MCF 10A (cell line): ENCODE data around the gene PYGM. TPM values are rescaled to one million over a fixed set of nuclear protein-coding genes. Genes with fewer than 3 reads are reported as not detected.

Experiments used
- BruUV-seq: library from RNA; stranded (reverse); fragments of 400-500 nt; replicated peaks from 2 replicates; lab custom pipeline; 2021; lab: Mats Ljungman, UMichigan
- CTCF ChIA-PET: fragments of 300-600 bp; sonication (Branson Sonifier 250); formaldehyde crosslinking; extraction: SDS; loops from one replicate; lab custom pipeline; 2021; ENCODE audit warnings: antibody characterized with exemption, inconsistent platforms; lab: Yijun Ruan, JAX
- POLR2A ChIA-PET: fragments of 300-600, 350-650 bp; sonication (Branson Sonifier 250); formaldehyde crosslinking; extraction: SDS; loops from one replicate; lab custom pipeline; 2020; ENCODE audit warnings: antibody characterized with exemption, inconsistent platforms; lab: Yijun Ruan, JAX
- DNase-seq: peaks from one replicate; pipeline ENCODE4 v3.0.0-alpha.2; 2018; ENCODE audit not compliant: unreplicated experiment
- H3K27ac Mint-ChIP-seq: one replicate; pipeline ENCODE4 v1.8.0; 2022; ENCODE audit warnings: mild to moderate bottlenecking, low read depth, mixed read lengths; ENCODE audit not compliant: unreplicated experiment
- H3K27me3 Mint-ChIP-seq: one replicate; pipeline ENCODE4 v1.8.0; 2022; ENCODE audit warnings: mixed read lengths; ENCODE audit not compliant: insufficient read depth, unreplicated experiment
- H3K36me3 Mint-ChIP-seq: one replicate; pipeline ENCODE4 v1.8.0; 2022; ENCODE audit warnings: mild to moderate bottlenecking, moderate library complexity, mixed read lengths; ENCODE audit not compliant: insufficient read depth, unreplicated experiment
- H3K4me1 Mint-ChIP-seq: one replicate; pipeline ENCODE4 v1.8.0; 2022; ENCODE audit warnings: mixed read lengths; ENCODE audit not compliant: insufficient read depth, unreplicated experiment
- H3K4me3 Mint-ChIP-seq: one replicate; pipeline ENCODE4 v1.8.0; 2022; ENCODE audit warnings: mild to moderate bottlenecking, moderate library complexity, mixed read lengths; ENCODE audit not compliant: unreplicated experiment
- H3K9me3 Mint-ChIP-seq: one replicate; pipeline ENCODE4 v1.8.0; 2022; ENCODE audit warnings: mixed read lengths; ENCODE audit not compliant: unreplicated experiment
- CTCF ChIP-seq: fragments of 200-600 bp; IDR thresholded peaks from one replicate; pipeline ENCODE4 v1.8.0; 2022; ENCODE audit warnings: antibody characterized with exemption, mild to moderate bottlenecking; ENCODE audit not compliant: unreplicated experiment
- intact Hi-C: fragments of 100-400 bp; cut with micrococcal nuclease; formaldehyde crosslinking; loops from 2 replicates; pipeline ENCODE4 v1.14.1; 2022
- total RNA-seq: library from RNA; stranded (reverse); gene quantifications from 2 replicates; pipeline ENCODE4 v1.2.3, GENCODE V29; 2022

The PYGM gene
- total RNA-seq, 1 experiment from 2014 or later: 0.09 TPM

GRCh38 chr11:64715756-64716472, 43.9 kb downstream of the PYGM start:
- CTCF ChIA-PET: interaction anchor here (0.7 to 1.1 kb wide), 2 partner anchors 264 to 449 kb away, joined by 3 read pairs; no protein-coding TSS in a partner anchor
- H3K9me3 Mint-ChIP-seq: no peaks in the 10 kb centered on the region
- peaks cover 74% of the 10 kb centered on the region for H3K27me3 Mint-ChIP-seq
- DNase-seq: no peak
- H3K4me1 Mint-ChIP-seq: no peaks in the 10 kb centered on the region
- TF ChIP-seq CTCF: no peak
- intact Hi-C loops: no loop called here
- POLR2A ChIA-PET: no interaction called here
- no peaks in the 10 kb centered on the region for H3K36me3 Mint-ChIP-seq
- no peak overlapping the region for H3K4me3 Mint-ChIP-seq
- BruUV-seq: no TSS peak
- no peak overlapping the region for H3K27ac Mint-ChIP-seq

GRCh38 chr11:64715110-64715509, 44.7 kb downstream of the PYGM start:
- H3K27ac Mint-ChIP-seq: no peak overlapping the region
- intact Hi-C loops: no loop called here
- no peaks in the 10 kb centered on the region for H3K9me3 Mint-ChIP-seq
- H3K36me3 Mint-ChIP-seq: no peaks in the 10 kb centered on the region
- H3K27me3 Mint-ChIP-seq: peaks cover 72% of the 10 kb centered on the region
- TF ChIP-seq CTCF: no peak
- ChIA-PET POLR2A (interaction anchor here (0.9 to 1.0 kb wide), 2 partner anchors 11 to 12 kb away, joined by 4 read pairs; no protein-coding TSS in a partner anchor), CTCF (interaction anchor here (0.7 kb wide), 1 partner anchor 450 kb away, joined by 3 read pairs; no protein-coding TSS in a partner anchor)
- no peak for DNase-seq
- BruUV-seq: no TSS peak
- no peaks in the 10 kb centered on the region for H3K4me1 Mint-ChIP-seq
- no peak overlapping the region for H3K4me3 Mint-ChIP-seq

GRCh38 chr11:64714666-64715065, 45.1 kb downstream of the PYGM start:
- Mint-ChIP-seq H3K9me3 (no peaks in the 10 kb centered on the region), H3K27me3 (peaks cover 72% of the 10 kb centered on the region), H3K36me3 (no peaks in the 10 kb centered on the region), H3K4me1 (no peaks in the 10 kb centered on the region), H3K27ac (no peak overlapping the region), H3K4me3 (no peak overlapping the region)
- BruUV-seq: no TSS peak
- intact Hi-C loops: no loop called here
- no peak for DNase-seq
- ChIA-PET POLR2A (interaction anchor here (0.9 to 1.0 kb wide), 2 partner anchors 10 to 11 kb away, joined by 4 read pairs; no protein-coding TSS in a partner anchor), CTCF (interaction anchor here (0.6 kb wide), 1 partner anchor 87 kb away, joined by 3 read pairs; no protein-coding TSS in a partner anchor)
- TF ChIP-seq CTCF: no peak

- POLR2A ChIA-PET: no interaction called here
- no peaks in the 10 kb centered on the region for H3K9me3 Mint-ChIP-seq
- BruUV-seq: no TSS peak
- intact Hi-C loops: no loop called here
- H3K4me1 Mint-ChIP-seq: no peaks in the 10 kb centered on the region
- no peak overlapping the region for H3K4me3 Mint-ChIP-seq
- peaks cover 66% of the 10 kb centered on the region for H3K27me3 Mint-ChIP-seq
- H3K36me3 Mint-ChIP-seq: no peaks in the 10 kb centered on the region
- TF ChIP-seq CTCF: no peak
- H3K27ac Mint-ChIP-seq: no peak overlapping the region
- no peak for DNase-seq
- CTCF ChIA-PET: interaction anchor here (0.5 to 0.6 kb wide), 2 partner anchors 11 to 86 kb away, joined by 3 read pairs; no protein-coding TSS in a partner anchor
These were observed 45.9 kb downstream of the PYGM start for GRCh38 chr11:64713781-64714363.
